Activated CD4-positive, alpha-beta T cell treated with anti-CD3 and anti-CD28 coated beads for 36 hours (primary cell): ENCODE results near the gene ATP13A4. TPM values are rescaled to one million over a fixed set of nuclear protein-coding genes. Genes with fewer than 3 reads are reported as not detected.

Experiments
- ATAC-seq: fragments of 200-7000 bp; cut with Tn5 transposase; one replicate; pipeline ENCODE4 v1.10.0; 2021; ENCODE audit warnings: mild to moderate bottlenecking, moderate library complexity
- CTCF ChIA-PET: fragments of 350-600 bp; sonication (Branson Sonifier 250); formaldehyde crosslinking; loops from one replicate; lab custom pipeline; 2021; ENCODE audit warnings: antibody characterized with exemption; lab: Charles Lee
- POLR2A ChIA-PET: fragments of 350-600 bp; sonication (Branson Sonifier 250); formaldehyde crosslinking; loops from one replicate; lab custom pipeline; 2021; ENCODE audit warnings: antibody characterized with exemption, inconsistent platforms; lab: Charles Lee
- DNase-seq: peaks from one replicate; pipeline ENCODE4 v3.0.0-alpha.2; 2020
- H3K27ac Mint-ChIP-seq: one replicate; pipeline ENCODE4 v1.8.0; 2021; ENCODE audit warnings: mixed read lengths
- H3K27me3 Mint-ChIP-seq: one replicate; pipeline ENCODE4 v1.8.0; 2021; ENCODE audit warnings: mixed read lengths
- H3K36me3 Mint-ChIP-seq: one replicate; pipeline ENCODE4 v1.8.0; 2021; ENCODE audit warnings: low read depth, mixed read lengths
- H3K4me1 Mint-ChIP-seq: one replicate; pipeline ENCODE4 v1.8.0; 2021; ENCODE audit warnings: mixed read lengths
- H3K4me3 Mint-ChIP-seq: one replicate; pipeline ENCODE4 v1.8.0; 2021; ENCODE audit warnings: mild to moderate bottlenecking, moderate library complexity, mixed read lengths
- H3K9me3 Mint-ChIP-seq: one replicate; pipeline ENCODE4 v1.8.0; 2021; ENCODE audit warnings: low read depth, mixed read lengths
- intact Hi-C, 2 experiments: fragments of 100-400 bp; cut with DNase I in 1 of 2; cut with micrococcal nuclease in 1 of 2; formaldehyde crosslinking; loops; one replicate each; pipeline versions ENCODE4 v1.14.2 to v1.15.1; 2022 to 2024; cut with DNase I, micrococcal nuclease
- total RNA-seq, 2 experiments: library from RNA; stranded (reverse); gene quantifications; one replicate each; pipeline ENCODE4 v1.2.3, GENCODE V29; 2021

The ATP13A4 gene
- total RNA-seq, 2 experiments from 2014 or later: 1.1 to 3.3 TPM

GRCh38 chr3:193589616-193590015 lies 34.9 kb upstream of the ATP13A4 start:
- Mint-ChIP-seq H3K4me3 (no peak overlapping the region), H3K27me3 (no peaks in the 10 kb centered on the region), H3K9me3 (no peaks in the 10 kb centered on the region), H3K36me3 (peaks cover 7% of the 10 kb centered on the region), H3K27ac (no peak overlapping the region), H3K4me1 (peaks cover 16% of the 10 kb centered on the region)
- no peak for DNase-seq
- intact Hi-C loops: loop anchor here (5.0 to 10.0 kb wide), 2 partner anchors 705 to 808 kb away; partner anchors contain the start of gene GP5 (in 1 of the 2)
- no peak for ATAC-seq
- CTCF ChIA-PET: no interaction called here
- POLR2A ChIA-PET: no interaction called here

DNA sequence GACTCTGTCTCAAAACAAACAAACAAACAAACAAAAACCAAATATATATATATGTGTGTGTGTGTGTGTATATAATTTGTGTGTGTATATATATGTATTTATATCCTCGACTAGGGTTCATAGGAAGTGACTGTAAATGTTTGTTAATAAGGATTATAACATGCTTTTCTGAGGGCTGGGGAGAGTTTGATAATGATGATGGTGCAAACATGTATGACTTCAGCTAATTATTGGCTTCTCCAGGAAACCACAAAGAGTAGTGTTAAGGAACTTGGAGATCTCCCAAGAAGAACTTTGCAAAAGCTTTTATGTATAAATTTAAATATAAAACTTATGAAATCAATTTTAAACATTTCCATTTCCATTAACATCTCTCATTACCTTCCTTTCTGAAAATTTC lies 34.4 kb upstream of the ATP13A4 start:
- CTCF ChIA-PET: interaction anchor here (1.1 kb wide), 1 partner anchor 12 kb away, joined by 3 read pairs; no protein-coding TSS in a partner anchor
- Mint-ChIP-seq H3K9me3 (no peaks in the 10 kb centered on the region), H3K27me3 (no peaks in the 10 kb centered on the region), H3K4me3 (no peak overlapping the region), H3K27ac (no peak overlapping the region), H3K36me3 (peaks cover 7% of the 10 kb centered on the region), H3K4me1 (peaks cover 11% of the 10 kb centered on the region)
- POLR2A ChIA-PET: no interaction called here
- ATAC-seq (no peak), DNase-seq (no peak)
- intact Hi-C loops: no loop called here

DNA sequence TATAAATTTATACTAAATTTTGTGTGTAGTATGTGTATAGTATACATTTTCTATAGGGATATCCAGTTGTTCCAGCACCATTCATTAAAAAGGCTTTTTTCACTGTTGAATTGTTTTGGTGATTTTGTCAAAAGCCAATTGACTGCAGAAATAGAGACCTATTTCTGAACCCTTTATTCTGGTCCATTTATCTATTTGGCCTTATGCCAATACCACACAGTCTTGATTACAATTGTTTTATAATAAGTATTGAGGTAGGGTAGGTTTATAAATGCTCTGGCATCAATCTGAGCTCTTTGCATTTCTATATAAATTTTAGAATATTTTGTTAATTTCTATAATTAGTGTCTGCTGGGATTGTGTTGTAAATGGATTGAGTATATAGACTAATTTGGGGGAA lies 31.8 kb upstream of the ATP13A4 start:
- Mint-ChIP-seq H3K27me3 (no peaks in the 10 kb centered on the region), H3K4me3 (no peak overlapping the region), H3K4me1 (no peaks in the 10 kb centered on the region), H3K27ac (no peak overlapping the region), H3K36me3 (no peaks in the 10 kb centered on the region), H3K9me3 (no peaks in the 10 kb centered on the region)
- CTCF ChIA-PET: no interaction called here
- no peak for DNase-seq
- intact Hi-C loops: no loop called here
- ATAC-seq: no peak
- POLR2A ChIA-PET: no interaction called here

DNA sequence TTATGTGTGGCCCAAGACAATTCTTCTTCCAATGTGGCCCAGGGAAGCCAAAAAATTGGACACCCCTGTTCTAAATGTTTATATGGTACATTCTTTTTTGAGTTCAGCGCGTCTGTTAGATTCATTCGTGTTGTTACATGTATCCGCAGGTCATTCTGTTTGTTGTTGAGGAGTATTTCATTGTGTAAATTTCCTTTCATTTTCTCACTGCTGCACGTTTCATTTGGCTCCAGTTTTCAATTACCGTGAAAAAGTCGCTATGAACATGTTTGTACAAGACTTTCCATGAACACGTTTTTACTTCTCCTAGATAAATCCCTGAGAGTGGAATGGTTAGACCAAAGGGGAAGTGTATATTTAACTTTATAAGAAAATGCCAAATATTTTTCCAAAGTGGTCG lies 30.8 kb upstream of the ATP13A4 start:
- Mint-ChIP-seq H3K9me3 (no peaks in the 10 kb centered on the region), H3K27ac (no peak overlapping the region), H3K4me3 (no peak overlapping the region), H3K36me3 (no peaks in the 10 kb centered on the region), H3K4me1 (no peaks in the 10 kb centered on the region), H3K27me3 (no peaks in the 10 kb centered on the region)
- intact Hi-C loops: no loop called here
- DNase-seq (no peak), ATAC-seq (no peak)
- CTCF ChIA-PET: no interaction called here
- POLR2A ChIA-PET: no interaction called here

GRCh38 chr3:193574488-193575070 lies 19.9 kb upstream of the ATP13A4 start:
- intact Hi-C loops: loop anchor here (5.0 kb wide), 3 partner anchors 532 to 1107 kb away; no protein-coding TSS in a partner anchor
- ATAC-seq: no peak
- POLR2A ChIA-PET: no interaction called here
- Mint-ChIP-seq H3K36me3 (no peaks in the 10 kb centered on the region), H3K27me3 (no peaks in the 10 kb centered on the region), H3K9me3 (no peaks in the 10 kb centered on the region), H3K4me1 (no peaks in the 10 kb centered on the region), H3K27ac (no peak overlapping the region), H3K4me3 (no peak overlapping the region)
- CTCF ChIA-PET: interaction anchor here (0.6 to 3.3 kb wide), 4 partner anchors 114 to 761 kb away, joined by 3 to 20 read pairs (median 4); no protein-coding TSS in a partner anchor
- DNase-seq: no peak

DNA sequence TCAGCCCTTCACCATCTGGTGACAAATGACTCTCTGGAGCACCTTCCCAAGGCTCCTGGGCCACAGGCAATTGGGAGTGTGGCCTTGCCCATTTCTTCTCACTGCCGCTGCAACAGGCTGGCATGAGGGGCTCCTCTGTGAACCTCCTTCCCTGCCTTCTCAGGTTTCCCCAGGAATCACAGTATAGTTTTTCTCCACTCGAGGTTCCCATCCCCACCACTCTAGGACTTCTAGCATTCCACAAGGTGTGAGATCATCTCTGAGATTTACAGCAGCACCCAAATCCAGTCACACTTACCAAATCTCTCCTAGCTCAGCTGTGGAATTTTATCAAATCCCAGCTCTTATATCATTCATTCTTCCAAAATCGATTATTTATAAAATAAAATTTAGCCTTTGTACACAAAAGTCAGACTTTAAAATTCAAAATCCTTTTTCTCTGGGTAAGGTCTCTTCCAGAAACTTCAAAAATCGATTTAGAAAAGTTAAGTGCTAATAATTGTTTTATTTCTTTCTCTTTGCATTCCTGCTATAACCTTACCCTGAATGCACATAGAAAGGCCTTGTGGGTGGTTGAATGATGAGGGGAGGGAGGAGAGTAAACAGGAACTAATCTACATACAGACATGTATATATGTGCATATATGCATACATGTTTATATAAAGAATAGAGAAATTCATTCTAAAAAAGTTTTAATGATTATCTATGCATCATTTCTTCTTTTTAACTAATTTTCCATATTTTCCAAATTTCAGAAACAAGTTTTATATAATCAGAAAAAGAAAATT lies 18.9 kb upstream of the ATP13A4 start:
- DNase-seq (no peak), ATAC-seq (no peak)
- Mint-ChIP-seq H3K27me3 (no peaks in the 10 kb centered on the region), H3K4me1 (no peaks in the 10 kb centered on the region), H3K4me3 (no peak overlapping the region), H3K36me3 (no peaks in the 10 kb centered on the region), H3K9me3 (no peaks in the 10 kb centered on the region), H3K27ac (no peak overlapping the region)
- intact Hi-C loops: loop anchor here (2.0 to 5.0 kb wide), 6 partner anchors 531 to 1107 kb away; no protein-coding TSS in a partner anchor
- ChIA-PET POLR2A (no interaction called here), CTCF (interaction anchor here (0.6 to 3.3 kb wide), 9 partner anchors 10 to 1009 kb away, joined by 3 to 20 read pairs (median 4); no protein-coding TSS in a partner anchor)

GRCh38 chr3:193572426-193572908 lies 17.8 kb upstream of the ATP13A4 start:
- Mint-ChIP-seq H3K36me3 (no peaks in the 10 kb centered on the region), H3K27ac (no peak overlapping the region), H3K4me1 (no peaks in the 10 kb centered on the region), H3K4me3 (no peak overlapping the region), H3K9me3 (no peaks in the 10 kb centered on the region), H3K27me3 (no peaks in the 10 kb centered on the region)
- POLR2A ChIA-PET: no interaction called here
- ATAC-seq: peak; percentile 84
- CTCF ChIA-PET: interaction anchor here (0.6 to 3.3 kb wide), 15 partner anchors 9 to 1101 kb away, joined by 3 to 20 read pairs (median 4); no protein-coding TSS in a partner anchor
- DNase-seq: peak; percentile 68
- intact Hi-C loops: loop anchor here (1.0 to 5.0 kb wide), 9 partner anchors 111 to 1106 kb away; no protein-coding TSS in a partner anchor

DNA sequence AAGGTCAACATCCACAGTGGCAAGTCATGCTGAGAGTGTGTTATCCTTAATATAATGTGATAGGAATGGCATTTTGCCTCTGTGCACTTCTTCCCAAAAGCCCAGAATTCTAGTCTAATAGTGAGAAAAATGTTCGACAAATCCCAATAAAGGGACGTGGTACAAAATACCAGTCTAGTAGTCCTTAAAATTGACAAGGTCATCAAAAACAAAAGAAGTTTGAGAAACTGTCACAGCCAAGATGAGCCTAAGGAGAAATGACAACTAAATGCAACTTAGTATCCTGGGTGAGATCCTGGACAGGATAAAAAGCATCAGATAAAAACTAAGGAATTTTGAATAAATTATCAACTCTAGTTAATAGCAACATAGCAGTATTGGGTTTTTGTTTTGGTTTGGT lies 14.4 kb upstream of the ATP13A4 start:
- CTCF ChIA-PET: no interaction called here
- POLR2A ChIA-PET: no interaction called here

DNA sequence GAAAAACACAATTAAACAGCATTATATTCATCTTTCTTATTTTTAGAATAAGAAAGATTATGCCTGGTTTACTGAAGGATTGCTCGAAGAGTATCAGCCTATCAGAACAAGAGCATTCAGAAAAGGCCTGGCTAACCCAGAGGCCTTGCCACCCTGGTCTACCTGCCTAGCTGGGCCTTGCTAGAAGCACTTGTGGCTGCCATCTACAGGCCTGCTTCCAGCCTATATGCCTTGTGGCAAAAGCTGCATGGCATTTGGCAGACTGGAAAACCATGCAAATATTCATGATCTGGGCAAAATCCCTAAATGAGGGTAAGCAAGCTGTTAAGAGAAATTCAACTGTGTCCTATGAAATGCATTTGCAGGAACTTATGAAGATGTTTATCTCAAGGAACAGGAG lies 9.3 kb upstream of the ATP13A4 start:
- DNase-seq (peak; percentile 18), ATAC-seq (no peak)
- H3K36me3 Mint-ChIP-seq: no peaks in the 10 kb centered on the region
- no peak overlapping the region for H3K27ac Mint-ChIP-seq
- H3K27me3 Mint-ChIP-seq: no peaks in the 10 kb centered on the region
- H3K4me3 Mint-ChIP-seq: no peak overlapping the region
- H3K9me3 Mint-ChIP-seq: no peaks in the 10 kb centered on the region
- ChIA-PET CTCF (interaction anchor here (1.0 kb wide), 1 partner anchor 9 kb away, joined by 3 read pairs; no protein-coding TSS in a partner anchor), POLR2A (no interaction called here)
- no peaks in the 10 kb centered on the region for H3K4me1 Mint-ChIP-seq
- intact Hi-C loops: no loop called here

More for the DNA sequence above, 14.4 kb upstream of the ATP13A4 start:
- H3K36me3 Mint-ChIP-seq: no peaks in the 10 kb centered on the region
- H3K4me1 Mint-ChIP-seq: no peaks in the 10 kb centered on the region
- DNase-seq: no peak
- intact Hi-C loops: no loop called here
- ATAC-seq: no peak
- no peak overlapping the region for H3K27ac Mint-ChIP-seq
- H3K9me3 Mint-ChIP-seq: no peaks in the 10 kb centered on the region
- H3K27me3 Mint-ChIP-seq: no peaks in the 10 kb centered on the region
- no peak overlapping the region for H3K4me3 Mint-ChIP-seq

GRCh38 chr3:193563426-193563825 lies 8.7 kb upstream of the ATP13A4 start:
- H3K4me1 Mint-ChIP-seq: no peaks in the 10 kb centered on the region
- H3K36me3 Mint-ChIP-seq: no peaks in the 10 kb centered on the region
- ChIA-PET CTCF (interaction anchor here (1.0 kb wide), 1 partner anchor 9 kb away, joined by 3 read pairs; no protein-coding TSS in a partner anchor), POLR2A (no interaction called here)
- no peaks in the 10 kb centered on the region for H3K27me3 Mint-ChIP-seq
- no peak for DNase-seq
- H3K9me3 Mint-ChIP-seq: no peaks in the 10 kb centered on the region
- ATAC-seq: no peak
- intact Hi-C loops: no loop called here
- H3K4me3 Mint-ChIP-seq: no peak overlapping the region
- no peak overlapping the region for H3K27ac Mint-ChIP-seq

GRCh38 chr3:193560870-193561269 lies 6.2 kb upstream of the ATP13A4 start:
- Mint-ChIP-seq H3K4me3 (no peak overlapping the region), H3K36me3 (no peaks in the 10 kb centered on the region), H3K9me3 (no peaks in the 10 kb centered on the region), H3K27ac (no peak overlapping the region), H3K4me1 (no peaks in the 10 kb centered on the region), H3K27me3 (no peaks in the 10 kb centered on the region)
- no peak for ATAC-seq
- no peak for DNase-seq
- ChIA-PET CTCF (interaction anchor here (1.2 to 1.6 kb wide), 2 partner anchors 11 to 12 kb away, joined by 4 to 5 read pairs; no protein-coding TSS in a partner anchor), POLR2A (no interaction called here)
- intact Hi-C loops: no loop called here
